RPMI7951 (cell line): ENCODE measurements around the gene BAIAP2. TPM values are rescaled to one million over a fixed set of nuclear protein-coding genes. Genes with fewer than 3 reads are reported as not detected.

Experiments used
- DNase-seq: peaks from one replicate; pipeline ENCODE4 v3.0.0-alpha.2; 2012; ENCODE audit warnings: low read depth
- total RNA-seq: library from RNA; depleted of rRNA; stranded (reverse); fragments of >200 nt; shearing (Covaris generic); gene quantifications from 2 replicates; pipeline ENCODE4 v1.2.3, GENCODE V29; 2014

Gene BAIAP2
- total RNA-seq, 1 experiment from 2014 or later: 9.7 TPM

DNA sequence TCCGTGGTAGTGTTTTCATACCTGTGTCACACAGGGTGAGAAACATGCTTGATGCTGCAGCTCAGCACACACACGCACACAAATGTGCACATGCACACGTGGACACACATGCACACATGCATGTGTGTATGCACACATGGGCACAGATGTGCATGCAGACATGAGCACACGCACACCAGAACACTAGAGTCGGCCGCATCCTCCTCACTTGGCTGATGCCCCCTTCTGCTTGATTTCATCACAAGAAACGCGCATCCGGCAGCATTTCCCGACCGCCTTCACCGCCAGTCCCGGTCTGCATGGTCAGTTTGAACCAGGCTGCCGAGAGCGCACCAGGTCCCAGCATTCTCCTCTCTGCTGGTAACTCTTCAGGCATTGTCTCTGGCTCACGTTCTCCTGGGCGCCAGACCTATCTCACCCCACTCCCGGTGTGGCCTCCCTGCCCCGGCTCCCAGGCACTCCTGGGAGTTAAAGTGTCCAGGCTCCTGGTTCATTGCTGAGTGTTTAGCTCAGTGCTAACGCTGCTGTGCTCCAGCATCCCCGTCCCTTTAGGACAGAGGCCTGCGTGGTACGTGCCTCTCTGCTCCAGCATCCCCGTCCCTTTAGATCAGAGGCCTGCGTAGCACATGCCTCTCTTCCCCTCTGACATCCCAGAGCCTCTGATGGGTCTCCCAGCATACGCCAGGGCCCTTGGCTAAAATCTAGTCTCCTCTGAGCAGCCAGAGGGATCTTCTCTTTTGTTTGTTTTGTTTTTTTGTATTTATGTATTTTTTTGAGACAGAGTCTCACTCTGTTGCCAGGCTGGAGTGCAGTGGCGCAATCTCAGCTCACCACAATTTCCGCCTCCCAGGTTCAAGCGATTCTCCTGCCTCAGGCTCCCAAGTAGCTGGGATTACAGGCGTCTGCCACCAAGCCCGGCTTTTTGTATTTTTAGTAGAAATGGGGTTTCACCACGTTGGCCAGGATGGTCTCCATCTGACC, 16.0 kb downstream of the BAIAP2 start:
- DNase-seq: no peak

DNA sequence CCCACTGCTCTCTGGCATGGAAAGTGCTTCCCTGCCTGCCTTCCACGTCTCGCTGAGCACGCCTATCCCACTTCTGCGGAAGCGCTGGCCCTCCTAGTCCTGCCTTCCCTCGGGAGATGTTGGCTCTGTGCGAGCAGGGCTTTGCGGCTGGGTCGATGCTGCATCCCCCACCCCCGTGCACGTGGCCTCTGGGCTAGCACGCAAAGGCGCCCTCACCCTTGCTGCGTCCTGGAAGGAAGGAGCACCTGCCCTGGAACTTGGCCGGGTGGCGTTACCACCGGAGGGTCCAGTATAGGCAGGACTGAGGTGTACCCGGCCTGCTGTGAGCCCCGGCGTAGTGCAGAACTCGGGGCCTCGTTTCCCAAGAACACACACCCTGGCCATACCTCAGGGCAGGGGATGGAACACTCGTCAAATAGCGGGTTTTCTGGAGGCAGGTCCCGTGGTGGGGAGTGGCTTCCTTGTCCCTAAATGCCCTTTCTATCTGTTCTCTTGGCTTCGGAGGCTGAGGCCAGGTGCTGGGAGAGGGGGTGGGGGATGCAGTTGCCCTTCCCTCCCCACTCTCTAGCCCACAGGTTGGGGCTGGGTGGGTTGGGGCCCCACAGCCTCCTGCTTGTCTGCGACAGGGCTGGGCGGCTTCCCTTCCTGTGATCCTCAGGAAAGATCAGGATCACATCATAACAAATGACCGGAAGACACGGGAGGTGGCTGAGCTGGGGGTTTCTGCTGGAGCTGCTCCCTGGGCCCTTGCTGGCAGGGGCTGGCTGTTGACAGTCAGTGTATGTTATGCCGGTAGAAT, 17.4 kb downstream of the BAIAP2 start:
- no peak for DNase-seq

DNA sequence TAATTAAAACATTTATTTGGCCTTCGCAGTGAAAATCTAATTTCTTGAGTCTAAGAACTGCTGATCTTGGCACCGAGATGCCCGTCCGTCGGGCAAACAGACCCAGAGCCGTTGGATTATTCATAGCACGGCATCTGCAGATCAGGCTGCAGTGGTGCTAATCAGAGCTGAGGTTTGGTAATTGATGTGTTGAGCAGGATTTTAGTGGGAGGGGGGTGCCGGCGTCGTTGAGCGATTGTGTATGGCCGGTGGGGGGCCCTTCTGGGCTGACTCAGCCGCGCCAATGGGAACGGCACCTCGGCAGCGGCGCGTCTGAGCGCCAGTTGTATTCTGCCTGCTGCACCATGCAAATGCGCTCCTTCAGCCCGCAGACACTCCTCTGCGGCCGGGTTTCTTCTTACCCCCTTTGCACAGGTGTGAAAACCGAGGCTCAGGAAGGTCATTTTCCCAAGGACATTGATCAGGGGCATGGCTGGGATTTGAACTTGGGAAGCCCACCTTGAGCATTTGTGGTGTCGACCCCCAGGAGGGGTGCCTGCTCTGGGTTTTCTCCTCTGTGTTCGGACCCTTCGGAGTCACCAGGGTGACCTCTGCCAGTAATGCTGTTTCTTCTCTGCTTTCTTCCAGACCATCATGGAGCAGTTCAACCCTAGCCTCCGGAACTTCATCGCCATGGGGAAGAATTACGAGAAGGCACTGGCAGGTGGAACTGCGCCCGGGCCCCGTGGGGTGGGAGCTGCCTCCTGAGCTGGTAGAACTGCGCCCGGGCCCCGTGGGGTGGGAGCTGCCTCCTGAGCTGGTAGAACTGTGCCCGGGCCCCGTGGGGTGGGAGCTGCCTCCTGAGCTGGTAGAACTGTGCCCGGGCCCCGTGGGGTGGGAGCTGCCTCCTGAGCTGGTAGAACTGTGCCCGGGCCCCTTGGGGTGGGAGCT, 18.4 kb downstream of the BAIAP2 start:
- no peak for DNase-seq

DNA sequence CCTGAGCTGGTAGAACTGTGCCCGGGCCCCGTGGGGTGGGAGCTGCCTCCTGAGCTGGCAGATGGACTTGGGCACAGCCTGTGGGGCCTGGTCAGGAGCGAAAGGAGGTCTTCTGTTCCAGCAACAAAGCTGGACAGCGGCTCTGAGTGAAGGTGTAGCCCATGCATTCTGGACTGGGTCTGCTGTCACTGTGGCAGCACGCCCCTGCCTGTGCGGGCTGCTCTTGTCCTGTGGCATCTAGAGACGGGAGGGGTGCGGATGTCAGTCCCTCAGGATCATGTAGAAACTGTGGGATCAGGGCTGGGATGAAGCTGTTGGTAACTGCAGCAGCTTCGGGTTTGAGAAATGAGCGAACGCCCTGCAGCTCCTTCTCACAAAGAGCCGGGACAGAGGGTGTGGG, 19.4 kb downstream of the BAIAP2 start:
- no peak for DNase-seq

DNA sequence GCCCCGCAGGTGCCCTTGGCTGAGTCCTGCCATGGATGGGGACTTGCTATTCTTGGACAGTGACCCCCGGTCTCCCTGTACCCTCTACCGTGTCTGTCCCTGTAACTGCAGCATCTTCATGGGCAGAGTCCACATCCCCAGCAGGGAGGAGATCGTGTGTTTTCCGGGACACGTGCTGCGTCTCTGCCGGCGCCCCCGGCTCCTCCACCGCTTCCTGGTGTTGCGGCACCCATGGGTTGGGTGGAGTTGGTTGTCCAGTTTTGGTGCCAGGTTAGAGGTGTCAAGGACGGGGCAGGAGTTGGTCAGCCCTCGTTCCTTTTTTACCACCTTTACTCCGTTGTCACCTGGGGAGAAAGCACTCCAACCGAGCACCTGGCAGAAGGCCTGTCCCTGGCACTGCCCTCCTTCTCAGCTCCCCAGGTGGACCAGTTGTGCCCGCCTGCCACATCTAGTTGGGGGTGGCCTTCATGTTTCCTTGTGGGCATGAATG, 20.0 kb downstream of the BAIAP2 start:
- DNase-seq: no peak

DNA sequence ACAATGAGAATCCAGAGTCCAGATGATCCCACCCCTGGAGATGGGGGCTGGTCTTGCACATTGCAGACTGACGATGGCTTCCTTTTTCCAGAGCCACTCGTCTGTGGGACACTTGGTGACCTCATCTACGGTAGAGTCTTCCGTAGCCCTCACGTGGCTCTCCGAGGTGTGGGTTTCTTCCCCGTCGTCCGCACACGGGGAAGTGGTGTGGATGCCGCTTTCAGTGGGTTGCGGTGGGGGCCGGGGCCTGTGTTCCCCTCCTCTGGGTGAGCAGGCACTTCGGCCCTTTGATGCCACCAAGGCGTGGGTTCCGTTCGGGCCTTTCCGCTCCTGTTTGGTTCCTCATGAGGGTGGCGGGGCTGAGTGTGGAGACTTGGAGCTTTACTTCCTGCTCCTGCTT, 21.4 kb downstream of the BAIAP2 start:
- no peak for DNase-seq

DNA sequence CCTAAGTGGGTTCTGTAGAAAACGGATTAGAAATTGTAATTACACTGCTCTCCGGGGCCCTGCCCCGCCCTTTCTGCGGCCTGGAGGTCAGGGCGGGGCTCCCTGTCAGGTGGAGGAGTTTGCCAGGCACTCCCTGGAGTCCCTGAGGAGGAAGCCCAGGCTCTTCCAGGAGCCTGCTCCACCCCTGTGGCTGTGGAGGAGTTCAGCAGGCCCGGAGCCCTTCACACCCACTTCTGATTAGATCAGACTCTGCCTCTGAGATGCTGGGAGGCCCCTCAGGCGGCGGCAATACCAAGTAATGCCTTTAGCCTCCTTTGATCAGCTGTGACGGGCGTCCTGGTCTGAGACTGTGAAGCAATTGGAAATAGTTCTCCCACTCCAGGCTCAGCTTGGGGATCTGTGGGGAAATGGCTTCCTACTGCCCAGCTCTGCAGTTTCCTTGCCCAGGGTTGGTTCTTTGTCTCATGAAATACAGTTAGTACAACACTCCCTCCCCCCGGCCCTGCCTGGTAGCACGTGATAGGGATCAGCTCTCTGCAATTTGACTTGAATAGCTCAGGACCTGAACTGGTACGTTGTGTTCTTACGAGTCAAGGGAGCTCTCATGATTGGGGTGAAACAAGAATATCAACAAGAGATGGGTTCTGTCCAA, 22.3 kb downstream of the BAIAP2 start:
- peak; percentile 26 for DNase-seq

DNA sequence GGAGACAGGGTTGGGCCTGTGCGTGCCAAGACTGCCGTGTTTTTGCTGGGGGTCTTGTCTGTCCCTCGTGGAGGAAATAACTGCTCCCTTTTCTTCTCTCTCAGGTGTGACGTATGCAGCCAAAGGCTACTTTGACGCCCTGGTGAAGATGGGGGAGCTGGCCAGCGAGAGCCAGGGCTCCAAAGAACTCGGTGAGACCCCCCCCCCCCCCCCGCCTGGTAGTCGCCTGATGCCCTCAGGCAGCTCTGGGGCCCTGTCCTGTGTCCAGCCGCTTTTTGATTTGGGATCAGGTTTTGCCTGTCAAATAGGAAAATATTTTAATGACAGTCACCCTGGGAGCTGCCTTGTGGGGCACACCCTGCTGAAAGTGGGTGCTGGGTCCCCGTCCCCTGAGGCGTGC, 22.8 kb downstream of the BAIAP2 start:
- DNase-seq: no peak

DNA sequence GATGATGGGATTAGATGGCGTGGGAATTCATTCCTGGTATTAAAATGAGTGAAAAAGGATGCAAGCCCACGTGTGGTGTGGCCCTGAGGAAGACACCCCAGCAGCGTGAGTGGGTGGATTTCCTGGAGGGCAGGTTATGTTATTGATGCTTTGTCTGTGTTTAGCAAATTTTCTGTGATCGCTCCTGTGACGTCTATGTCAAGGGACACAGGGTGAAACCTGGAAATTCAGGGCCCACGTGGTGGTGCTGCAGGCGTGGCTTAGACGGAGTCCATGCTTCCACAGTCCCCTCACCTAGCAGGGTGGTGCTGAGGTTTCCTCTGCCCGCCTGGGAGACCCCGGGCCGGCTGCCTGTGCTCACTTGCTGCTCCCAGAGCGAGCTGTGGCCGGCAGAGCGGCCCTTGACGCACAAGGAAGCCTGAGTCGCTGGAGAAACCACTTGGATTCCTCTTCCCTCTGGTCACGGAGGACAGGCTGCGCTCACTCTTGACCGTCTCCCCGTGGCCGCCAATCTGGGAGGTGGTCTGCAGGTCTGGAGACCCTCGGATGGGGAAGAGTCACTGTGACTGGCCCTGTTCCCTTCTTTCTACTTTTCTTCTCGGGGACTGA, 23.4 kb downstream of the BAIAP2 start:
- no peak for DNase-seq

DNA sequence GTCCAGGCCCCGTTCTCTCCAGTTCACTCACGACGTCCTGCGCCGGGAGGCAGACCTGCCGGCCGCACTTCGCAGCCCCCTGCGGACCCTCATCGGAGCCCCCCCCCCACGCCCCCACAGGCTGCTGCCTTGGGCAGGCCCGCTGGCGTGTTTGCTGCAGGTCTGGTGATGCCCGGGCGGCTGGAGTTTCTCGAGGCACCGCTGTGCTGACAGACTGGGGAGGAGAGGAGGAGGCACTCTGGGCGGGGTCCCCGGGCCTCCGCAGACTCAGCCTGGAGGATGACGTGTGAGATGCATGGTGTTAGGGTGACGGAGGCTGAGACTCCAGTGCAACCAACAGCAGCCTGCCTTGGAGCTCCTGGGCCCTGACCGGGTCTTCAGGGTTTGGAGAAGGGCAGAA, 24.1 kb downstream of the BAIAP2 start:
- no peak for DNase-seq

DNA sequence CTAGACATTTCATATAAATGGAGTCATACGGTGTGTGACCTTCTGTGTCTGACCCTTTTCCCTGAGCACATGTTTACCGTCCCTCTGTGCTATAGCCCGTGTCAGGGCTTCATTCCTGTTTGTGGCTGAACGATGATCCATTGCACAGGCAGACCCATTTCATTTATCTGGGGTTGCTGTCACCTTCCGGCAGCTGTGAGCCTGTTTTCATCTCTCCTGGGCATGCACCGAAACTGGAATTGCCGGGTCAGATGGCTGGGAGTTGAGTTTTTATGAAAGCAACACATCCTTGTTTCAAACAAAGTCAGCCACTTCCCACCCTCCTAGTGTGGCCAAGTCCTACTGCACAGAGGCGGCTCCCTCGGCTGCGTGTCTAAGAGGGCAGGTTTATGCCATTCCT, 25.5 kb downstream of the BAIAP2 start:
- DNase-seq: no peak

DNA sequence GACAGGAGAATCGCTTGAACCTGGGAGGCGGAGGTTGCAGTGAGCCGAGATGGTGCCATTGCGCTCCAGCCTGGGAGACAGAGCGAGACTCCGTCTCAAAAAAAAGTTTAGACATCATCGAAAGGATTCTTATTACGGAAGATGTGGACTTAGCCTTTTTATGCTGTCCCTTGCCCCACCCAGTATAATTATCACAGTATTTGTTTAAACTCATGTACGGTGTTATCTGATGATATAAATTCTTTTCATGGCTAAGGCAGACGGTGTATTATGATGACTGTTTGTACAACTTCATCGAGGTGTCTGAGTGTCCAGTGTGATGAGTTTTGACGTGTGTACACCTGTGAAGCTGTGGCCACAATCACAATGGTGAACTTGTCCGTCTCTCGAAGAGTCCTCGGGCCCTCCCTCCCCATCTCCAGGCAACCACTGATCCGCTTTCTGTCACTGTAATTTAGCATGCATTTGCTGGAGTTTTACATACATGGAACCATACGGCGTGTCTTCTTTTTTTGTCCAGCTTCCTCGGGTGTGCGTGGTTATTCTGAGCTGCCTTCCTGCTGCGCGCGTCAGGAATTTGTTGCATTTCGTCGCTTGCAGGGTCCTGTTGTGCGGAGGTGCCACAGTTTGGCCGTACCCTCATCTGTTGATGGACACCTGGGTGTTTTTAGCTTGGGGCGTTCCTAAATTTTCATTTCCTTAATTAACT, 26.2 kb downstream of the BAIAP2 start:
- DNase-seq: no peak

DNA sequence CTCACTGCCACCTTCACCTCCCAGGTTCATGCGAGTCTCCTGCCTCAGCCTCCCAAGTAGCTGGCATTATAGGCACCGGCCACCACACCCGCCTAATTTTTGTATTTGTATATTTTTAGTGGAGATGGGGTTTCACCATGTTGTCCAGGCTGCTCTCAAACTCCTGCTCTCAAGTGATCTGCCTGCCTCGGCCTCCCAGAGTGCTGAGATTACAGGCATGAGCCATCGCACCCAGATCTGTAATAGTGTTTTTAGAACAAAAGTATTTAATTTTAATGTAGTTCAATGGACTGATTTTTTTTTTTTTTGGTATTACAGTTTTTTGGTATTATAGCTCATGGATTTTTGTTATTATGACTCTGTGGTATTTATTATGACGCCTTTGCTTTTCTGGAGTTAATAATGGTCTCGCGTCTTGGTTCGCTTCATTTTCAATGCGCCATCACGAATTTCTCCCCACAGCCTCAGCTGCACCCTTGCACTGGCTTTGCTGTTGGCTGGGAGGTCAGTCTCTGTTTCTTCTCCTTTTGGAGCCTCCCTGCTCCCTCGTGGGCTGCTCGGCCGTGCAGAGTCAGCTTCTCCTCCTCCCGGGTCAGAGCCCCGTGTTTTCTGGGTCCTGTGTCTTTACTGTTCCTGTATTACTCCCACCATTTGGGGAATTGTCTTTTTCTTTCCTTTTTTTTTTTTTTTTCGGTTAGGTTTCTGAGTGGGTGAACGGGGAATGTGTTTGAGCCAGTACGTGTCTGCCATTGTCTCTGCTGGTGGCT, 27.2 kb downstream of the BAIAP2 start:
- DNase-seq: no peak

DNA sequence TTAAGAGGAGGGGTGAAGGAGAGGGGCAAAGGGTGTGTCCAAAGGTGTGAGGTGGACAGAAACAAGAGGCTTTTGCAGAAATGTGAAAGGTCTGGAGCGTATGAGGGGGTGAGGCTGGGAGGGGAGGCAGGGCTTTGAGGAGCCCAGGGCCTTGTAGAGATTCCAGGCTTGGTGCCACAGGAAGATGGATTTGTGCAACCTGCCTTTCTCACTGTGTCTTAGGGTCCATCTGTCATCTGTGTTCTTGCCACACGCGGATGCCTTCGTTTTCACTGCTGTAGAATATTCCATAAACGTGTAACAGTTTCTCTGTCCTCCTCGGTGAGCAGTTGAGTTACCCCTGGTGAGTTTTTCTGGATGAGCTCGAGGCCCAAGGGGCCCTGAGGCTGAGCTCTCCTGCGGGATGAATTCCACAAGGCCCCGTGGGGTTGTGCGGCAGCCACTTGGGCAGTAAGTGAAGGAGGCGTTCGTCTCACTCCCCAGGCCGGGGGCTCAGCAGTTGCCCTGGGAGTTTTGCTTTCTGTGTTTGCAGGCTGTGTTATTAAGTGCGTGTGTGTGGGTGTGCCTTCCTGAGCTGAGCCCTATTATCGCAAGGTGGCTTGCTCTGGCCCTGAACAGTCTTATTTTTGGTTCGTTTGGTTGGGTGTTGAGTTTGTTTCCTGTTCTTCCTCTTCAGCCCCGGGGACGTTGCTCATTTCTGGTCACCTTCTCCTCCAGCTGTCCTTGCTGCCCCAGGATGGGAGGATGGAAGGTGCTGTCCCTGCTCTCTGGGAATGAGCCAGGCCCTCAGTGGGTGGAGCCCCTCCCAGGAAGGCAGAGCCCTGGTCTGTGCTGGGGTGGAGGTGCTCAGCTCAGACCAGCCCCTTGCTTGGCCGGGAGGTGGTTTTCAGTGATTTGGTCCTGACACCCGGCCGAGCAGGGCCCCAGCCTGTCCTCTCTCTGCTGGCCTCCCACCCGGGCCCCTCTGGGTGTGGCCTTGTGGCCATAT, 28.4 kb downstream of the BAIAP2 start:
- DNase-seq: no peak

DNA sequence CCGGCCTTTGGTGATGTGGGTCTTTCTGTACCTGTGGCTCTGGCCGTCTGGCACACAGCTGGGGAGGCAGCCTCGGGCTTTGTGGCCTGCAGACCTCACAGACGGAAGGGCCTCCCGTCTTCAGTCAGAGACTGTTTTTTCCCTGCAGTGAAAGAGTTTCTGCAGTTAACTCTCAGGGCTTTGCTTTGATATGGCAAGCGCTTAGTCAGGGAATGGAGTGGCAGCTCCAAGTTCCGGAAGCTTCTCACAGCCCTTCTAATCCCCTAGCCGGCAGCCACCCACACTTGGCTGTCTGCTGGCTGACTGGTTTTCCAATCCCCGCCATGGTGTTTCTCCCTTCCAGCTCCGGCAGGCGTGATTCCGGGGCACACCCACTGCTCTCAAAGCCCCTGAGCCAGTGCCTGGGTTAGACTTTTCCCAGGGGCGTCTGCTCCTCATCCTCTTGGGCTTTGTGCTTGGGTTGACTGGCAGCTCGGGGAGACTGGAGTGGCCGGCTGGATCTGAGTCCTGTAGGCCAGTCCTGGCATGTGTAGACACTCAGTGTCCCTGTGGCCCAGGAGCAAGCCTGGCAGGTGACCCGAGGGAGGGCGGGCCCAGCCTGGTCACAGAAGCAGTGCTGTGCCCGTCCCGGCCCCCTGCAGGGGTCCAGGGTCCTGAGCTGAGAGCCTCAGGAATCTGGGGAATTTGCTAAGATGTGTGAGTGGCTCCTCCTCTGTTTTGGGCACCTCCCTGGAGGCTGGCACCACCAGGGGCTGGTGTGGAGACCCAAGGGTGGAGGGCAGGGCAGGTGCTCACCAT, 29.9 kb downstream of the BAIAP2 start:
- DNase-seq: no peak

DNA sequence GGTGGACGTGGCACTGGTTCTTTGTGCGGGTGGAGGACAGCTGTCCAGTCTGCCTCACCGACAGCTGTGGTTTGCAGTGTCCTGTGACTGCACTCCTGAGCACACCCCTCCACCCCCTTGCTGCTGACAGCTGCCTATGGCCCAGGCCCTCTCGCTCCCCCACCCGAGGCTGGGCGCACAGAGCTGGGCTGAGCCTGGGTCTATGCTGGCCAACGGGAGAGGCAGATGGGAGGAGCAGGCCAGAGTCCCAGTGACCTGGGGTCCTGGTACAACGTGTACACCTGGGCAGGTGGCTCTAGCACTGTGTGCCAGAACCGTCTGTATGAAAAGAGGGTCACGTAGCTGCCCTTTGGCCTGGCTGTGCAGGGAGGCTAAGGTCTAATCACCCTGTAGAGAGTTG, 30.5 kb downstream of the BAIAP2 start:
- no peak for DNase-seq

DNA sequence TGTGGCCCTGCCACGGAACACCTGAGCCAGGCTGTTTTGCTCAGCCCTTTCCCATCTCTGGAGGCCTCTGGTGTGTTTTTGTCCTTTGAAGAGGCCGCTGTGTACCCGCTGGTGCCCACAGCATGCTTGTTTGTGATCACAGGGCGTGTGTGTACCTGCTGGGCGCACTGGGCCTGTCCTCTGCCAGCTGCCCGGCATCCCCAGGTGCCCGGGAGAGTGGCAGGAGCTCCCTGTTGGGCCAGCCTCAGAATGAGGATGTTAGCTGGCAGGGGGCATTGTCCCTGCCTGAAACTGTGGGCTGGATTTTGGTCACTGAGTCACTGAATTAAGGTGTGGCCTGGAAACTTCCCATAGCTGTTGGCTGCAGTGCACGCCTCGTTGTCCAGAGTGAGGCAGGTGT, 31.1 kb downstream of the BAIAP2 start:
- no peak for DNase-seq
